Measurements from ENCODE around the gene PABPN1. TPM values are rescaled to one million over a fixed set of nuclear protein-coding genes. Genes with fewer than 3 reads are reported as not detected.
A peak's percentile ranks its signal among the peaks of the same experiment; 100 is the strongest.

PABPN1 gene
- total and polyA plus RNA-seq, 9 of the 15 experiments (the other 6 are each of a cell fraction or from before 2014, with no cell fraction given): 32.6 to 388 (median 178) TPM

DNA sequence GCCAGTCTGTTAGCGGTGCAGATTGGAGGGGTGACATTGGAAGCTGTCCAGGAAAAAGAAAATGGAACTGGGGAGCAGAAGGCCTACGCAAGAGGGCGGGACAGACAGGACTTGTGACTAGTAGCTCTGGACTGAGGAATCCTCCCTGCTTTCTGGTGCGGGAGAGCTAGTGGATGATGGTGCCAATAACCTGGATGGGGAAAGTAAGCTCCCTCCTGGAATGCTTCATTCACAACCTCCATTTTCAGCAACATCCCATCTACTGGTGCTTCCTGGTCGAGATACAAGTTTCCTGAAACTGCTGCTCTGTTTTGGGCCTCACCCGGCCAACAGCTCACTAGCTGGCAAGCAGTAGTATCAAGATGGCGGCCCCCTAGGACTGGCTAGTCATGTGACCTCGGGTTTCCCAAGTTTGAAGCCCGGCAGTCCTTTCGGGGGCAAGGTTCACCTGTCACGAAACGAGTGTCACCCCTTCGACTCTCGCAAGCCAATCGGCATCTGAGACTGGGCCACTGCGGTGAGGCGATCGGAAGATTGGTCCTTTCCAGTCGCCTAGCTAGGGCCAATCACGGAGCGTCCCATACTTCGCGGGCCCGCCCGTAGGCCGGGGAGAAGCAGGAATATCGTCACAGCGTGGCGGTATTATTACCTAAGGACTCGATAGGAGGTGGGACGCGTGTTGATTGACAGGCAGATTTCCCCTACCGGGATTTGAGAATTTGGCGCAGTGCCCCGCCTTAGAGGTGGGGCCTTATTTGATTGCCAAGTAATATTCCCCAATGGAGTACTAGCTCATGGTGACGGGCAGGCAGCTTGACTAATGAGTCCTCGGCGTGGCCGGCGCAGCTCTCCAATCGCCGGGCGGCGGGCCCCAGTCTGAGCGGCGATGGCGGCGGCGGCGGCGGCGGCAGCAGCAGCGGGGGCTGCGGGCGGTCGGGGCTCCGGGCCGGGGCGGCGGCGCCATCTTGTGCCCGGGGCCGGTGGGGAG is at the start of gene PABPN1 (continued):
- TF ChIP-seq, protein P1, sequence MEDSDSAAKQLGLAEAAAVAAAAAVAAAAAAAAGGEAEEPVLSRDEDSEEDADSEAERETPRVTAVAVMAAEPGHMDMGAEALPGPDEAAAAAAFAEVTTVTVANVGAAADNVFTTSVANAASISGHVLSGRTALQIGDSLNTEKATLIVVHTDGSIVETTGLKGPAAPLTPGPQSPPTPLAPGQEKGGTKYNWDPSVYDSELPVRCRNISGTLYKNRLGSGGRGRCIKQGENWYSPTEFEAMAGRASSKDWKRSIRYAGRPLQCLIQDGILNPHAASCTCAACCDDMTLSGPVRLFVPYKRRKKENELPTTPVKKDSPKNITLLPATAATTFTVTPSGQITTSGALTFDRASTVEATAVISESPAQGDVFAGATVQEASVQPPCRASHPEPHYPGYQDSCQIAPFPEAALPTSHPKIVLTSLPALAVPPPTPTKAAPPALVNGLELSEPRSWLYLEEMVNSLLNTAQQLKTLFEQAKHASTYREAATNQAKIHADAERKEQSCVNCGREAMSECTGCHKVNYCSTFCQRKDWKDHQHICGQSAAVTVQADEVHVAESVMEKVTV (CRISPR knock-in tag; IDR thresholded peaks at IDR 0.05): no peak
- TF ChIP-seq CSDE1 (IDR thresholded peaks at IDR 0.05) (no peak), GTF2F1 (IDR thresholded peaks at IDR 0.05; ENCODE audit: low read depth, low read length) (no peak), FOS (IDR thresholded peaks at IDR 0.05; ENCODE audit: extremely low read depth, insufficient read length) (peak; percentile 99), SNRNP70 (optimal IDR thresholded peaks at IDR 0.05; ENCODE audit: low read depth, low read length) (no peak), PURB (CRISPR knock-in tag; IDR thresholded peaks at IDR 0.05; ENCODE audit: low read depth) (no peak), SIRT6 (IDR thresholded peaks at IDR 0.05; ENCODE audit: low read depth, low read length) (no peak), NR3C1 (CRISPR knock-in tag; IDR thresholded peaks at IDR 0.05) (no peak), ZNF232 (CRISPR knock-in tag; IDR thresholded peaks at IDR 0.05) (no peak), IFI16 (CRISPR knock-in tag; IDR thresholded peaks at IDR 0.05) (no peak), RBM14 (IDR thresholded peaks at IDR 0.05; ENCODE audit: borderline replicate concordance, insufficient read depth, low read depth, low read length) (no peak), NFE2L1 (tag; IDR thresholded peaks at IDR 0.05; ENCODE audit: borderline replicate concordance, low read depth) (no peak), RHOXF2B (CRISPR knock-in tag; conservative IDR thresholded peaks at IDR 0.05) (peak; percentile 44; the same call in 1 of the 2 replicates), HLTF (IDR thresholded peaks at IDR 0.05) (no peak), SMC3 (conservative IDR thresholded peaks at IDR 0.05; ENCODE audit: insufficient read depth, low read depth, low read length) (no peak), EP400 (IDR thresholded peaks at IDR 0.05) (peak; percentile 91)
- TF ChIP-seq, protein P2, sequence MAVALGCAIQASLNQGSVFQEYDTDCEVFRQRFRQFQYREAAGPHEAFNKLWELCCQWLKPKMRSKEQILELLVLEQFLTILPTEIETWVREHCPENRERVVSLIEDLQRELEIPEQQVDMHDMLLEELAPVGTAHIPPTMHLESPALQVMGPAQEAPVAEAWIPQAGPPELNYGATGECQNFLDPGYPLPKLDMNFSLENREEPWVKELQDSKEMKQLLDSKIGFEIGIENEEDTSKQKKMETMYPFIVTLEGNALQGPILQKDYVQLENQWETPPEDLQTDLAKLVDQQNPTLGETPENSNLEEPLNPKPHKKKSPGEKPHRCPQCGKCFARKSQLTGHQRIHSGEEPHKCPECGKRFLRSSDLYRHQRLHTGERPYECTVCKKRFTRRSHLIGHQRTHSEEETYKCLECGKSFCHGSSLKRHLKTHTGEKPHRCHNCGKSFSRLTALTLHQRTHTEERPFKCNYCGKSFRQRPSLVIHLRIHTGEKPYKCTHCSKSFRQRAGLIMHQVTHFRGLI (CRISPR knock-in tag; IDR thresholded peaks at IDR 0.05): no peak
- TF ChIP-seq, protein P3, sequence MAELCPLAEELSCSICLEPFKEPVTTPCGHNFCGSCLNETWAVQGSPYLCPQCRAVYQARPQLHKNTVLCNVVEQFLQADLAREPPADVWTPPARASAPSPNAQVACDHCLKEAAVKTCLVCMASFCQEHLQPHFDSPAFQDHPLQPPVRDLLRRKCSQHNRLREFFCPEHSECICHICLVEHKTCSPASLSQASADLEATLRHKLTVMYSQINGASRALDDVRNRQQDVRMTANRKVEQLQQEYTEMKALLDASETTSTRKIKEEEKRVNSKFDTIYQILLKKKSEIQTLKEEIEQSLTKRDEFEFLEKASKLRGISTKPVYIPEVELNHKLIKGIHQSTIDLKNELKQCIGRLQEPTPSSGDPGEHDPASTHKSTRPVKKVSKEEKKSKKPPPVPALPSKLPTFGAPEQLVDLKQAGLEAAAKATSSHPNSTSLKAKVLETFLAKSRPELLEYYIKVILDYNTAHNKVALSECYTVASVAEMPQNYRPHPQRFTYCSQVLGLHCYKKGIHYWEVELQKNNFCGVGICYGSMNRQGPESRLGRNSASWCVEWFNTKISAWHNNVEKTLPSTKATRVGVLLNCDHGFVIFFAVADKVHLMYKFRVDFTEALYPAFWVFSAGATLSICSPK (IDR thresholded peaks at IDR 0.05; ENCODE audit: borderline replicate concordance): no peak
- TF ChIP-seq, protein P4, sequence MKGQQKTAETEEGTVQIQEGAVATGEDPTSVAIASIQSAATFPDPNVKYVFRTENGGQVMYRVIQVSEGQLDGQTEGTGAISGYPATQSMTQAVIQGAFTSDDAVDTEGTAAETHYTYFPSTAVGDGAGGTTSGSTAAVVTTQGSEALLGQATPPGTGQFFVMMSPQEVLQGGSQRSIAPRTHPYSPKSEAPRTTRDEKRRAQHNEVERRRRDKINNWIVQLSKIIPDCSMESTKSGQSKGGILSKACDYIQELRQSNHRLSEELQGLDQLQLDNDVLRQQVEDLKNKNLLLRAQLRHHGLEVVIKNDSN (CRISPR knock-in tag; IDR thresholded peaks at IDR 0.05): peak; percentile 96
- TF ChIP-seq, protein P5, sequence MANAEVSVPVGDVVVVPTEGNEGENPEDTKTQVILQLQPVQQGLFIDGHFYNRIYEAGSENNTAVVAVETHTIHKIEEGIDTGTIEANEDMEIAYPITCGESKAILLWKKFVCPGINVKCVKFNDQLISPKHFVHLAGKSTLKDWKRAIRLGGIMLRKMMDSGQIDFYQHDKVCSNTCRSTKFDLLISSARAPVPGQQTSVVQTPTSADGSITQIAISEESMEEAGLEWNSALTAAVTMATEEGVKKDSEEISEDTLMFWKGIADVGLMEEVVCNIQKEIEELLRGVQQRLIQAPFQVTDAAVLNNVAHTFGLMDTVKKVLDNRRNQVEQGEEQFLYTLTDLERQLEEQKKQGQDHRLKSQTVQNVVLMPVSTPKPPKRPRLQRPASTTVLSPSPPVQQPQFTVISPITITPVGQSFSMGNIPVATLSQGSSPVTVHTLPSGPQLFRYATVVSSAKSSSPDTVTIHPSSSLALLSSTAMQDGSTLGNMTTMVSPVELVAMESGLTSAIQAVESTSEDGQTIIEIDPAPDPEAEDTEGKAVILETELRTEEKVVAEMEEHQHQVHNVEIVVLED (CRISPR knock-in tag; IDR thresholded peaks at IDR 0.05): no peak; the same call in 1 of the 2 replicates

Data from K562 (cell line).